22Rv1 (cell line): Measurements from ENCODE around the gene JAKMIP2.

Source experiments
- H3K27ac ChIP-seq: fragments of 450-650 bp; 2 replicates; pipeline ENCODE4 v1.5.1; 2017
- CTCF ChIP-seq: fragments of 450-650 bp; IDR thresholded peaks from 2 replicates; pipeline ENCODE4 v1.5.1; 2017; ENCODE audit warnings: mild to moderate bottlenecking
- ZFX ChIP-seq: fragments of 450-650 bp; IDR thresholded peaks from 2 replicates; pipeline ENCODE4 v1.6.1; 2017; ENCODE audit warnings: antibody characterized with exemption, borderline replicate concordance

The JAKMIP2 gene

DNA sequence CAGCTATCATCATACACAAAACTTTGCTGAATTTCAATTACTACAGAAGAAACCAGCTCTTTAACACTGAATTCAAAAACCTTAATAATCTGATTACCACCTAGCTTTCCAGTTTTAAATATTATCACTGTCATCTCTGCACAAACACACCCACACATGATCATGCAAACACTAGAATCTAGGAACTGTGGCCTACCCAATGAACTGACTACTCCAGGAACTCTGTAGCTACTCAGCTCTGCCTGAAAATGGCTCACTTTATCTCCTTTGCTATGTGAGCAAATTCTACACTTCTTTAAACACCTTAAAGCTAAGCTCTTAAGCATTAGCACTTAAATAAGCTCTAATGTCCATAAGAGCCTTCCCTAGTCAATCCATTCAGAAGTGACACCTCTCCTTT is 149.4 kb downstream of the JAKMIP2 start:
- no peak overlapping the region for H3K27ac ChIP-seq
- TF ChIP-seq ZFX = no peak
- TF ChIP-seq CTCF = no peak

DNA sequence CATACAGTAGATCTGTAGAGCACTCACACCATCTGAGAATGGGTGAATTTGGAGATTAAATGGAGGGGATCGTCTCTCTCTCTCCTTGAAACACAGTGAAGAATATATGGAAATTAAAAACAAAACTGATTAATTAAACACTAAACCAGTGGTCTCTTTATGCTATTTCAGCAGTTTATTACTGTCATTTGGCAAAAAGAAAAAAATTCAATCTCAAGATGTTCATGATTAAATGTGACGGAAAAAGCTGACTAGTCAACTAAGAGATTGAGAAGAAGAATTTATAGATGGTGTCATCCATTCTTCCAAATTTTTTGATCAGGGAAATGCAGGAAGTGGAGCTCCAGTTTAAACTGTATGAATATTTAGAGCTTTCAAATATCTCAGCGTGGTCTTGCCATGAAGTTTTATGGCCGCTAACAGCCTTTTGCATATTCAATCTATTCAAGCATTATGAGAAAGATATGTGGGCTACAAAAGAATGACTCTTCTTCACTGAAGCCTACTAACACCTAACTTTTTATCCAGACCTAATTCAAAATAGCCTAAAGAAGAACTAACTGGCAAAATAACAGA is 151.0 kb downstream of the JAKMIP2 start:
- no peak overlapping the region for H3K27ac ChIP-seq
- TF ChIP-seq CTCF (no peak), ZFX (no peak)

DNA sequence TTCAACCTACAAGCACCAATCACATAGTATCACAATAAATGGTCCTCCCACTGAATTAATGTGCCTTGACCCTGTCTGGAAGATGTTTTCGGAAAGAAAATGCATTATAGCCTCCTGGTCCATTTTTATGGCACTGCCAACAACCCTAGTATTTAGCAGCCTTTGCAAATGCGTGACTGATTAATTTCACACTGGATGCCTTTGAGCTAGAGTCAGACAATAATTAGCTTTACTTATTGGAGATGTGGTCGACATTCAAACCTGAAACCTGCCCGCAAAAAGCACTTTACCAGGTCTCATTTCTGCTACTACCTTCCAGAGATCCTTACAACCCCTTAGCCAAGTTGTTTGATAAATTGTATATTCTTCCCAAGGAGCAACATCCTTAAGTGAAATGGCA is 153.3 kb downstream of the JAKMIP2 start:
- TF ChIP-seq ZFX = no peak
- no peak for TF ChIP-seq CTCF
- no peak overlapping the region for H3K27ac ChIP-seq

DNA sequence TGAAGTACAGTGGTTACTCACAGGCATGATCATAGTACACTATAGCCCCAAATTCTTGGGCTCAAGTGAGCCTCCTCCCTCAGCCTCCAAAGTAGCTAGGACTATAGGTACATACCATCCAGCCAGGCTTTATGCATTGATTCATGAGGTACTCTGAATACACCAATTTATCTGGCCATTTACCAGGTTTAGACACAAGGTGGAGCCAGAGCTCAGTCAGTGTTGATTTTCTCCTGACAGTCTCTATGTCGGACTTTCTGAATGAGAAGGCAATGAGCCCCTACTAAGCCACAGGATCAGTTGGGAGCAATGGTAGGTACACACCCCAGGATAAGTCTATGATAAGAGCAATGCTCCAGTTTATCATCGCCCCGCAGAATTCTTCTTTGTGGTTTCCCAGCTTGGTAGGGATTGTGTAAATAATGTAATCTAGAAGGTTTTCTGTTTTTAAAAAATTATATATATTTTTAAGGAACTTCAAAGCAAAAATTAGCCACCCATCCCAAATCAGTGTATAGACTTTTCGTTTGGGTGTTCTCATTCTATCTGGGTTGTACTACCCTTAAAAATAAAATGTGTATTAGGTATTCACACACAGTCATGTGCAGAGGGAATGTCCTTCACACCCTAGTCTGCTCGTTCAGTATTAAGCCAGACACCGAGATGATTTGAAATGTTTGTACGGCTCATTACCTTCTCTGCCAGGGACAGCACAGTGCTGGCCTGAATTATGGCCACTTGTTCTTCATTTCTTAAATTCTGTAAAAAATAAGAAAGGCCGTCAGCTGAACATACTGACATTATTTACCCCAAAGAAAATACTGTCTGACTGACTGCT is 154.3 kb downstream of the JAKMIP2 start:
- TF ChIP-seq CTCF = peak; percentile 86
- no peak for TF ChIP-seq ZFX
- H3K27ac ChIP-seq = no peak overlapping the region

- TF ChIP-seq CTCF (no peak), ZFX (no peak)
- H3K27ac ChIP-seq = no peak overlapping the region
Observed at GRCh38 chr5:147626464-147626863, 156.1 kb downstream of the JAKMIP2 start.

DNA sequence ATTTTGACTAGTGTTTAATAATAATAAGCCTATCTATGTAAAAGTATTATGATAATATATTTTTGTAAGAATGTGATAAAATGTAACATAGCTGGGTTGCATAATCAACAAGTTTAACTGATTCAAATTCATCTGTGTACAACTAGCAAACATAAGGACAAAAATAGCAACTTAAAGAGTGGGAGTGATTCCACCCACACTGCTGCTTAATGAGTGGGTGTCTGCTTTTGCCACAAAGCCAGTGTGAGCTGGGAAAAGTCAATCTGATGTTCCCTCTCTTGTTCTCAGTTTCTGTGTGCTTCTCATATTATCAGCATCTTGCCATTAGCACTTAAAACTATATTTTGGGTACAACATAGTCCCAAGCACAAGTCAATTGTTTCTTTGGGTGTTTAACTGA is 161.5 kb downstream of the JAKMIP2 start:
- H3K27ac ChIP-seq = no peak overlapping the region
- TF ChIP-seq ZFX = no peak
- TF ChIP-seq CTCF = no peak

GRCh38 chr5:147619281-147619878 is 163.1 kb downstream of the JAKMIP2 start:
- H3K27ac ChIP-seq = no peak overlapping the region

More at GRCh38 chr5:147619281-147619878, 163.1 kb downstream of the JAKMIP2 start:
- TF ChIP-seq CTCF (no peak), ZFX (no peak)
